Panc1 (cell line): ENCODE results near the gene CASP2. TPM values are rescaled to one million over a fixed set of nuclear protein-coding genes. Genes with fewer than 3 reads are reported as not detected.

ENCODE experiments used
- ATAC-seq: fragments of 200-7000 bp; cut with Tn5 transposase; 2 replicates; pipeline ENCODE4 v1.9.1; 2020; ENCODE audit warnings: mild to moderate bottlenecking, moderate library complexity
- BruUV-seq: library from RNA; stranded (reverse); fragments of 400-500 nt; replicated peaks from 2 replicates; lab custom pipeline; 2021; lab: Mats Ljungman, UMichigan
- CTCF ChIA-PET: fragments of 300-600 bp; sonication (Branson Sonifier 250); formaldehyde crosslinking; loops from one replicate; lab custom pipeline; 2022; ENCODE audit warnings: antibody characterized with exemption; lab: Charles Lee
- POLR2A ChIA-PET: fragments of 300-600 bp; sonication (Branson Sonifier 250); formaldehyde crosslinking; loops from one replicate; lab custom pipeline; 2022; ENCODE audit warnings: antibody characterized with exemption; lab: Charles Lee
- DNase-seq: peaks from one replicate; pipeline ENCODE4 v3.0.0-alpha.2; 2010; ENCODE audit warnings: low read depth, low spot score
- H3K27ac ChIP-seq: 2 replicates; pipeline ENCODE4 v1.5.1; 2011; ENCODE audit warnings: mild to moderate bottlenecking, low read length, inconsistent platforms
- H3K27me3 ChIP-seq: fragments of 200-500 bp; sonication (Bioruptor generic); 2 replicates; pipeline ENCODE4 v1.6.0; 2014; ENCODE audit warnings: low read length, inconsistent platforms; ENCODE audit not compliant: control insufficient read depth, insufficient read depth
- H3K36me3 ChIP-seq: fragments of 200-500 bp; sonication (Bioruptor generic); 2 replicates; pipeline ENCODE4 v1.5.1; 2014; ENCODE audit warnings: inconsistent platforms, mild to moderate bottlenecking, low read length, moderate library complexity; ENCODE audit not compliant: control insufficient read depth, insufficient read depth
- H3K4me1 ChIP-seq: 2 replicates; pipeline ENCODE4 v1.5.1; 2011; ENCODE audit warnings: inconsistent platforms, mild to moderate bottlenecking, low read length, moderate library complexity; ENCODE audit not compliant: control insufficient read depth, insufficient read depth
- H3K4me3 ChIP-seq, 2 experiments: 2 replicates each; pipeline ENCODE4 v1.5.1; 2011 to 2012; ENCODE audit warnings: low read depth in 2 of 2, low read length in 2 of 2, mild to moderate bottlenecking in 2 of 2, inconsistent platforms in 1 of 2, moderate library complexity in 1 of 2
- H3K9me3 ChIP-seq: fragments of 200-500 bp; sonication (Bioruptor generic); 2 replicates; pipeline ENCODE4 v1.5.1; 2014; ENCODE audit warnings: low read depth, mild to moderate bottlenecking, inconsistent platforms, low read length, moderate library complexity; ENCODE audit not compliant: control insufficient read depth, insufficient read depth
- POLR2AphosphoS5 ChIP-seq: IDR thresholded peaks from 2 replicates; pipeline ENCODE4 v1.6.1; 2012; ENCODE audit warnings: mild to moderate bottlenecking, low read depth, low read length, moderate library complexity
- SIN3A ChIP-seq: IDR thresholded peaks from 2 replicates; pipeline ENCODE4 v1.6.1; 2012; ENCODE audit warnings: low read depth, mild to moderate bottlenecking, low read length, moderate library complexity, borderline replicate concordance; ENCODE audit not compliant: insufficient read depth
- TCF7L2 ChIP-seq: IDR thresholded peaks from 2 replicates; pipeline ENCODE4 v1.6.1; 2011; ENCODE audit warnings: mild to moderate bottlenecking, low read depth, low read length, inconsistent platforms
- in situ Hi-C: cut with HindIII; loops from 2 replicates; pipeline ENCODE4 v1.10.0; 2016; ENCODE audit warnings: low sequenced_read_pairs, low pct_unique_long_range_greater_than_20kb
- intact Hi-C: fragments of 100-400 bp; cut with micrococcal nuclease; formaldehyde crosslinking; loops from one replicate; pipeline ENCODE4 v1.10.0; 2022; ENCODE audit not compliant: unreplicated experiment
- total RNA-seq: library from RNA; stranded (reverse); gene quantifications from one replicate; pipeline ENCODE4 v1.2.1, GENCODE V29; 2021; ENCODE audit not compliant: unreplicated experiment
- TF ChIP-seq, protein P1 (sequence below), 2 experiments: IDR thresholded peaks; 2 replicates each; pipeline ENCODE4 v1.6.1; 2011 to 2012; ENCODE audit warnings: low read depth in 2 of 2, control low read depth in 1 of 2, low read length in 1 of 2, mild to moderate bottlenecking in 1 of 2, moderate library complexity in 1 of 2; ENCODE audit not compliant: insufficient read depth in 1 of 2
- TF ChIP-seq, protein P2 (sequence below): fragments of 450-650 bp; IDR thresholded peaks from 2 replicates; pipeline ENCODE4 v1.5.1; 2017; ENCODE audit warnings: mild to moderate bottlenecking

CASP2 gene
- total RNA-seq, 1 experiment from 2014 or later: 47.4 TPM

DNA sequence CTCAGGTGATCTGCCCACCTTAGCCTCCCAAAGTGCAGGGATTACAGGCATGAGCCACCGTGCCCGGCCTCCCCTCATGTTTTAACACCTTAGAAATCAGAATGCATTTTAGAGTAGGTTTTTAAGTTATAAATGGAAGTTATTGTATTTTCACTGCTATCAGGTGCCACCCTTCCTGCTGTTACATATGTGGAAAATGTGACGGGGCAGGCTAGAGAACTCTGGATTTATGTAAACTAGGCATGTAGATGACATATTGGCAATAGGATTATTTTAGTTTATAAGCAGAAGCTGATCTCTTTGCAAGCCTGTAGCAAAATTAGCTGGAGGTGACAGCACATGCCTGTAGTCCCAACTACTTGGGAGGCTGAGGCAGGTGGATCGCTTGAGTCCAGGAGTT, 2.1 kb downstream of the CASP2 start:
- no TSS peak for BruUV-seq
- Histone ChIP-seq H3K27me3 (no peaks in the 10 kb centered on the region), H3K36me3 (peaks cover 19% of the 10 kb centered on the region), H3K4me3 (no peak overlapping the region), H3K9me3 (peaks cover 4% of the 10 kb centered on the region; the same call in 1 of the 2 replicates), H3K27ac (no peak overlapping the region), H3K4me1 (peaks cover 13% of the 10 kb centered on the region)
- in situ Hi-C loops: no loop called here
- CTCF ChIA-PET: no interaction called here
- no peak for DNase-seq
- POLR2A ChIA-PET: no interaction called here
- intact Hi-C loops: no loop called here
- no peak for ATAC-seq
- no peak for TF ChIP-seq SIN3A
- TF ChIP-seq, protein P1, sequence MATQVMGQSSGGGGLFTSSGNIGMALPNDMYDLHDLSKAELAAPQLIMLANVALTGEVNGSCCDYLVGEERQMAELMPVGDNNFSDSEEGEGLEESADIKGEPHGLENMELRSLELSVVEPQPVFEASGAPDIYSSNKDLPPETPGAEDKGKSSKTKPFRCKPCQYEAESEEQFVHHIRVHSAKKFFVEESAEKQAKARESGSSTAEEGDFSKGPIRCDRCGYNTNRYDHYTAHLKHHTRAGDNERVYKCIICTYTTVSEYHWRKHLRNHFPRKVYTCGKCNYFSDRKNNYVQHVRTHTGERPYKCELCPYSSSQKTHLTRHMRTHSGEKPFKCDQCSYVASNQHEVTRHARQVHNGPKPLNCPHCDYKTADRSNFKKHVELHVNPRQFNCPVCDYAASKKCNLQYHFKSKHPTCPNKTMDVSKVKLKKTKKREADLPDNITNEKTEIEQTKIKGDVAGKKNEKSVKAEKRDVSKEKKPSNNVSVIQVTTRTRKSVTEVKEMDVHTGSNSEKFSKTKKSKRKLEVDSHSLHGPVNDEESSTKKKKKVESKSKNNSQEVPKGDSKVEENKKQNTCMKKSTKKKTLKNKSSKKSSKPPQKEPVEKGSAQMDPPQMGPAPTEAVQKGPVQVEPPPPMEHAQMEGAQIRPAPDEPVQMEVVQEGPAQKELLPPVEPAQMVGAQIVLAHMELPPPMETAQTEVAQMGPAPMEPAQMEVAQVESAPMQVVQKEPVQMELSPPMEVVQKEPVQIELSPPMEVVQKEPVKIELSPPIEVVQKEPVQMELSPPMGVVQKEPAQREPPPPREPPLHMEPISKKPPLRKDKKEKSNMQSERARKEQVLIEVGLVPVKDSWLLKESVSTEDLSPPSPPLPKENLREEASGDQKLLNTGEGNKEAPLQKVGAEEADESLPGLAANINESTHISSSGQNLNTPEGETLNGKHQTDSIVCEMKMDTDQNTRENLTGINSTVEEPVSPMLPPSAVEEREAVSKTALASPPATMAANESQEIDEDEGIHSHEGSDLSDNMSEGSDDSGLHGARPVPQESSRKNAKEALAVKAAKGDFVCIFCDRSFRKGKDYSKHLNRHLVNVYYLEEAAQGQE (IDR thresholded peaks at IDR 0.05; ENCODE audit: insufficient read depth in 1 of 2, low read depth in 2 of 2, low read length in 1 of 2): no peak

DNA sequence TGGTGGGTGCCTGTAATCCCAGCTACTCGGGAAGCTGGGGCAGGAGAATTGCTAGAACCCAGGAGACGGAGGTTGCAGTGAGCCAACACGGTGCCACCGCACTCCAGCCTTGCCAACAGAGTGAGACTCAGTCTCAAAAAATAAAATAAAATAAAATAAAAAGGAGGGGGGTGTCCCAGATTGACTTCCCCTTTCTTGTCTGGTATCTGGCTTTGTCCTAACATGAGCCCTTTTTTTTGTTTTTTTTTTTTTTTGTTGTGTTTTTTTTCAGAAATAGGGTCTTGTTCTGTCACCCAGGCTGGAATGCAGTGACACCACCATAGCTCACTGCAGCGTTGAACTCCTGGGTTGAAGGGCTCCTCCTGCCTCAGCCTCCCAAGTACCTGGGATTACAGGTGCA, 4.7 kb downstream of the CASP2 start:
- H3K9me3 ChIP-seq: no peaks in the 10 kb centered on the region
- POLR2A ChIA-PET: no interaction called here
- DNase-seq (no peak), ATAC-seq (no peak)
- no peak overlapping the region for H3K27ac ChIP-seq
- H3K27me3 ChIP-seq: no peaks in the 10 kb centered on the region
- peaks cover 35% of the 10 kb centered on the region for H3K36me3 ChIP-seq
- TF ChIP-seq, protein P2, sequence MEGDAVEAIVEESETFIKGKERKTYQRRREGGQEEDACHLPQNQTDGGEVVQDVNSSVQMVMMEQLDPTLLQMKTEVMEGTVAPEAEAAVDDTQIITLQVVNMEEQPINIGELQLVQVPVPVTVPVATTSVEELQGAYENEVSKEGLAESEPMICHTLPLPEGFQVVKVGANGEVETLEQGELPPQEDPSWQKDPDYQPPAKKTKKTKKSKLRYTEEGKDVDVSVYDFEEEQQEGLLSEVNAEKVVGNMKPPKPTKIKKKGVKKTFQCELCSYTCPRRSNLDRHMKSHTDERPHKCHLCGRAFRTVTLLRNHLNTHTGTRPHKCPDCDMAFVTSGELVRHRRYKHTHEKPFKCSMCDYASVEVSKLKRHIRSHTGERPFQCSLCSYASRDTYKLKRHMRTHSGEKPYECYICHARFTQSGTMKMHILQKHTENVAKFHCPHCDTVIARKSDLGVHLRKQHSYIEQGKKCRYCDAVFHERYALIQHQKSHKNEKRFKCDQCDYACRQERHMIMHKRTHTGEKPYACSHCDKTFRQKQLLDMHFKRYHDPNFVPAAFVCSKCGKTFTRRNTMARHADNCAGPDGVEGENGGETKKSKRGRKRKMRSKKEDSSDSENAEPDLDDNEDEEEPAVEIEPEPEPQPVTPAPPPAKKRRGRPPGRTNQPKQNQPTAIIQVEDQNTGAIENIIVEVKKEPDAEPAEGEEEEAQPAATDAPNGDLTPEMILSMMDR: no peak
- TF ChIP-seq TCF7L2 (no peak), SIN3A (no peak), POLR2AphosphoS5 (no peak)
- TF ChIP-seq, protein P1 (IDR thresholded peaks at IDR 0.05; ENCODE audit: insufficient read depth in 1 of 2, low read depth in 2 of 2, low read length in 1 of 2): no peak
- peaks cover 7% of the 10 kb centered on the region for H3K4me1 ChIP-seq
- BruUV-seq: no TSS peak
- H3K4me3 ChIP-seq: no peak overlapping the region
- in situ Hi-C loops: no loop called here
- CTCF ChIA-PET: no interaction called here
- intact Hi-C loops: no loop called here
